ENCODE measurements around the gene CALR3.
A peak's percentile ranks its signal among the peaks of the same experiment; 100 is the strongest.
"Not testable (repeated sequence)": the region's sequence is repeated elsewhere in the genome, so short reads cannot be mapped to it uniquely, and the experiment has no call there.

The CALR3 gene

DNA sequence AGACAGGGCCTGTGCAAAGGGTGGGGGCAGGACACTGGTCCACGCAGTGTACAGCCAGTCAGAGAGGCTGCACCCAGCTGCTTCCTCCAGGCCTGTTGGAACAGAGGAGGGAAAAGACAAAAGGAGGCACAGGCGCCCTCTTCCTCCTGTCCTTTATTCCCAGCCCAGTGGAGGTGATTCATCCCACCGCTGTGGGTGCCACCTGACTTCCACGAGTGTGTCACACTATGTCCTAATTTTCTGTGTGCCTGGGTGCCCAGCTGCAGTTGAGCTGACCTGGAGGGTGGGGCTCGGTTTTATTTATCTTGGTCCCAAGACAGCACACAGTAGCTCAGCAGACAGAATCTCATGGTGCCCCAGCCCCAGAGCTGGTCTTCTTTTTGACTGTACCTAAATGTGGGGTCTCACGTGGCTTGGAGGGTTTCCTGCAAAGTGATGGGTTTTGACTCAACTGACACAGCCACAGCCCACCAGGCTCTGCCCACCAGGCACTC is 33.2 kb downstream of the CALR3 start:
- DNase-seq (ENCODE audit: low spot score in 2 of 2) (no peak), ATAC-seq (ENCODE audit: low read depth) (no peak)
- no peaks in the 10 kb centered on the region for H3K9me3 Mint-ChIP-seq
- peaks cover 8% of the 10 kb centered on the region for H3K36me3 Mint-ChIP-seq
- H3K27me3 Mint-ChIP-seq, result no peaks in the 10 kb centered on the region
- peak overlapping the region; percentile 12 for H3K27ac Mint-ChIP-seq
- H3K4me1 Mint-ChIP-seq, result peaks cover 53% of the 10 kb centered on the region
- H3K4me3 Mint-ChIP-seq, result no peak overlapping the region

DNA sequence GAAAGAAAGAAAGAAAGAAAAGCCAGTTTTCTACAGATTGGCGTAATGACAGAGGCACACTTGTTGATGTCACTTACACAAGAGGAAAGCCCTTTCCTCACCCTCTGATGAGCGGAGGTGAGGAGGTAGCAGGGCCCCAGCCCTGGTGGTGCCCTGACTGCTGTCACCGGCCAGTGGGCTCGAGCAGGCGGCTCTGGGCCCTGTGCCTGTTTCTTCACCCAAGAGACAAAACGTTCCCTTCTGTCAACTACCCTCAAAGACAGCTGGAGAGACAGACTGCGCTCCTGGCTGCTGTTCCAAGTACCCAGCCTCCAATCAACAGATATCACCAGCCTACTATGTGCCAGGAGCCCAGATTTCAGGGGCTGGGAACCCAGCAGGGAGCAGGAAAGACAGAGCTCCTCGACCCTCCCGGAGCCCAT is 34.3 kb downstream of the CALR3 start:
- Mint-ChIP-seq H3K4me1 (peaks cover 56% of the 10 kb centered on the region), H3K36me3 (peaks cover 8% of the 10 kb centered on the region), H3K4me3 (no peak overlapping the region), H3K9me3 (no peaks in the 10 kb centered on the region), H3K27ac (no peak overlapping the region), H3K27me3 (no peaks in the 10 kb centered on the region)
- DNase-seq (ENCODE audit: low spot score in 2 of 2), result no peak
- no peak for ATAC-seq (ENCODE audit: low read depth)

DNA sequence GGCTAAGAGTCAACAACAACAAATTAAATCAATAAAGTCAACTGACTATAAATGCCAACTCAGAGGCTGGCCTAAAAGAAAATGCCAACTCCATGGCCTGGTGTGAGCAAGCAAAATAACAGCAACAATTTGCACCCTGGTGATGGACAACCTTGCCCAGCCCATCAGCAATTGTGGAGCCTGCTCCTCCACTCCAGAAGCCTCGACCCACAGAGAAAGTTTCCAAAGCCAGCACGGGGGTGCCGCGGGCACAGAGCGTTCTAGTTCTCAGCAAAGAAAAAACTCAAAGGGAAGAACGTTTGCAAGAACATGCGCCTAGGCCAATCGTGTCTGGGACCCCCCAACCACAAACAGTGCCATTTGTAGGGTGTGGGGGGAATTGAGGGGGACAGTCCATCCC is 35.5 kb downstream of the CALR3 start:
- Mint-ChIP-seq H3K9me3 (no peaks in the 10 kb centered on the region), H3K27ac (no peak overlapping the region), H3K36me3 (peaks cover 7% of the 10 kb centered on the region), H3K4me3 (no peak overlapping the region), H3K4me1 (peaks cover 58% of the 10 kb centered on the region), H3K27me3 (no peaks in the 10 kb centered on the region)
- DNase-seq (ENCODE audit: low spot score in 2 of 2) (no peak), ATAC-seq (ENCODE audit: low read depth) (no peak)

DNA sequence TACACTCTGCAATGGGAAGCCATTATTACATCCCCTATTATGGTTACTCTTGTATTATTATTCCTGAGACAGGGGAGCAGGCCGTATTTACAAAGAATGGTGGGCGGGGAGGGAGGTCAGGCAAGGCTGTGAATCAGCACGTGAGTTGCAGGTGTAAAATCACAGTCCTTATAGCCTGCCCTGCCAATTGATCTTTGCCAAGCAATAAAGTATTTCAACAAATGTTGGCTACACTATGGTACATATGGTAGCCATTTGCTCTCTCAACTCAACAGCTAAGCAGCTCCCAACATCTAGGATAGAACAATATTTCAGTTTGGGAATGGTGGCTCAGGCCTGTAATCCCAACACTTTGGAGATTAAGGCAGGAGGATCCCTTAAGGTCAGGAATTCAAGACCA is 36.3 kb downstream of the CALR3 start:
- H3K9me3 Mint-ChIP-seq, result no peaks in the 10 kb centered on the region
- no peak for DNase-seq (ENCODE audit: low spot score in 2 of 2)
- peaks cover 7% of the 10 kb centered on the region for H3K36me3 Mint-ChIP-seq
- no peak for ATAC-seq (ENCODE audit: low read depth)
- H3K27ac Mint-ChIP-seq, result peak overlapping the region; percentile 66
- no peak overlapping the region for H3K4me3 Mint-ChIP-seq
- no peaks in the 10 kb centered on the region for H3K27me3 Mint-ChIP-seq
- peaks cover 56% of the 10 kb centered on the region for H3K4me1 Mint-ChIP-seq

GRCh38 chr19:16458391-16459341 is 37.3 kb downstream of the CALR3 start:
- DNase-seq (ENCODE audit: low spot score in 2 of 2) (no peak), ATAC-seq (ENCODE audit: low read depth) (no peak)
- H3K4me1 Mint-ChIP-seq, result peaks cover 59% of the 10 kb centered on the region
- peak overlapping the region; percentile 66 for H3K27ac Mint-ChIP-seq
- no peaks in the 10 kb centered on the region for H3K27me3 Mint-ChIP-seq
- peak overlapping the region; percentile 37 for H3K4me3 Mint-ChIP-seq
- peaks cover 8% of the 10 kb centered on the region for H3K36me3 Mint-ChIP-seq
- no peaks in the 10 kb centered on the region for H3K9me3 Mint-ChIP-seq

DNA sequence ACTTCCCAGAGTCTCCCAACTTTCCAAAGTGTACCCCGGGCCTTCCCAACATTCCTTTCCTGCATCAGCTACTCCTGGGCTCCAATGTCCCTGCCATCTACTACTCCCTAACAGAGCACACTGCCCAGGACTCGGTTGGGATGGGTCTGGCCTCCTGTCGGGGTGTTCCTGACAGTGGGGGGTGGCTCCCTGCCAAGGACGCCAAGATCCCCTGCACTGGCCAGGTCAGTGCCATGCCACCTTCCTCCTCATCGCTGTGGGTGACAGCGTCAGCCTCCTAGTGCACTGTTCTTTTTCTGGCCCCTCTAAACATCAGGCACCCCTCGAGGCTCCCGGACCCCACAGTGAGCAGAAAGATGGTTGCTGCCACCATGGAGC is 38.0 kb downstream of the CALR3 start:
- Mint-ChIP-seq H3K9me3 (no peaks in the 10 kb centered on the region), H3K4me1 (peaks cover 54% of the 10 kb centered on the region), H3K27ac (peak overlapping the region; percentile 42), H3K27me3 (no peaks in the 10 kb centered on the region), H3K4me3 (peak overlapping the region; percentile 42), H3K36me3 (peaks cover 4% of the 10 kb centered on the region)
- DNase-seq (ENCODE audit: low spot score in 2 of 2), result no peak
- no peak for ATAC-seq (ENCODE audit: low read depth)

GRCh38 chr19:16457195-16457953 is 38.6 kb downstream of the CALR3 start:
- H3K36me3 Mint-ChIP-seq, result peaks cover 4% of the 10 kb centered on the region
- no peaks in the 10 kb centered on the region for H3K9me3 Mint-ChIP-seq
- no peaks in the 10 kb centered on the region for H3K27me3 Mint-ChIP-seq
- ATAC-seq (ENCODE audit: low read depth) (peak; percentile 51), DNase-seq (ENCODE audit: low spot score in 2 of 2) (no peak)
- peaks cover 51% of the 10 kb centered on the region for H3K4me1 Mint-ChIP-seq
- H3K4me3 Mint-ChIP-seq, result peak overlapping the region; percentile 71
- H3K27ac Mint-ChIP-seq, result peak overlapping the region; percentile 71

DNA sequence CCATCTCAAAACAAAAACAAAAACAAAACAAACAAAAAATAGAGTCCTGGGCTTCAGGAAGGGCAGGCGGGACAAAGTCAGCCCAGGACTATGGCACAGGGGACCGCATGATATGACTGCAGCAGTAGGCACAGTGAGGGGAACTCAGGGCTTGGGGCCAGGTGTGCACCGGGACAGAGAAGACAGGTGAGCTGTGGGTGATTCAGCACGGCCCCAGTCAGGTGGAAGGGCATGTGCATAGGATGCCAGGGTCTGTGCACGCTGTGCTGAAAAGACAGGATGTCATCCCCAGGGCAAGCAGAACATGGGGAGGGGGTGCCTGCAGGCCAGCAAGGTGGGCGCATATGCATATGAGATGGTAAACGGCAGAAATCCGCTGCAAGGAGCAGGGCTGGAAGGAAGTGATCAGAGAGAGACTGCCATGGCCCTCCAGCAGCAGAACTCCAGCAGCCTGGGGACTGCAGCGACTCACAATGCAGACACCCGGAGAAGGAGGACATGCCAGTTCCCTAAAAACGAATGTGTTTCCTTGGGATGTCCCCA is 39.2 kb downstream of the CALR3 start:
- H3K4me1 Mint-ChIP-seq, result peaks cover 49% of the 10 kb centered on the region
- no peaks in the 10 kb centered on the region for H3K9me3 Mint-ChIP-seq
- peak; percentile 47 for ATAC-seq (ENCODE audit: low read depth)
- peak overlapping the region; percentile 71 for H3K4me3 Mint-ChIP-seq
- H3K36me3 Mint-ChIP-seq, result peaks cover 4% of the 10 kb centered on the region
- no peaks in the 10 kb centered on the region for H3K27me3 Mint-ChIP-seq
- H3K27ac Mint-ChIP-seq, result peak overlapping the region; percentile 71
- no peak for DNase-seq (ENCODE audit: low spot score in 2 of 2)

GRCh38 chr19:16455489-16455888 is 40.5 kb downstream of the CALR3 start:
- Mint-ChIP-seq H3K4me1 (peaks cover 52% of the 10 kb centered on the region), H3K36me3 (peaks cover 4% of the 10 kb centered on the region), H3K27ac (peak overlapping the region; percentile 5), H3K4me3 (no peak overlapping the region), H3K9me3 (no peaks in the 10 kb centered on the region), H3K27me3 (no peaks in the 10 kb centered on the region)
- ATAC-seq (ENCODE audit: low read depth) (no peak), DNase-seq (ENCODE audit: low spot score in 2 of 2) (no peak)

DNA sequence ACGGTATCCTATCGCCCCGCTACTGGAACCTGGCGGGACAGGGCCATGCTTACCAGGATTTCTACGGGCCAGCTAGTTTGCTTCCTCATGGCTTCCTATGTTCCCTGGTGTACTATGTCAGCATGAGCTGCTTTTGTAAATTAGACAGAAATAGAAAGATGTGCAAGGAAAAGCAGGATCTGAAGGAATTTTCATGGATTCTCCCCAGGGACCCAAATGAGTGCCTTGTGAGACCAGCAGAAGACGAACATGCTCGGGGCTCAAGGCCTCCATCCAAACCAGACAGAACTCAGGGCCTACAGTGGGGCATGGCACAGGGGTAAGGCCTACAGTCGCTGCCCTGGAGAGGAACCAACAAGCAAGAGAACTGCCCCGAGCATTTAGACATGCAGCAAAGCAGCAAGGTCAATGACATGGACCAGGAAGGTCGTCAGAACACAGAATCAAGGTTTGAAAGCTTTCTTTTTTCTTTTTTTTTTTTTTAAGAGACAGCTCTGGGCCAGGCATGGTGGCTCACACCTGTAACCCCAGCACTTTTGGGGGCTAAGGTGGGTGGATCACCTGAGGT is 41.5 kb downstream of the CALR3 start:
- H3K9me3 Mint-ChIP-seq, result peaks cover 4% of the 10 kb centered on the region
- no peak overlapping the region for H3K4me3 Mint-ChIP-seq
- H3K36me3 Mint-ChIP-seq, result peaks cover 4% of the 10 kb centered on the region
- ATAC-seq (ENCODE audit: low read depth) (no peak), DNase-seq (ENCODE audit: low spot score in 2 of 2) (no peak)
- H3K4me1 Mint-ChIP-seq, result peaks cover 54% of the 10 kb centered on the region
- H3K27me3 Mint-ChIP-seq, result no peaks in the 10 kb centered on the region
- peak overlapping the region; percentile 79 for H3K27ac Mint-ChIP-seq

GRCh38 chr19:16452325-16452724 is 43.6 kb downstream of the CALR3 start:
- Mint-ChIP-seq H3K36me3 (peaks cover 10% of the 10 kb centered on the region), H3K9me3 (peaks cover 4% of the 10 kb centered on the region), H3K27ac (no peak overlapping the region), H3K4me3 (no peak overlapping the region), H3K27me3 (no peaks in the 10 kb centered on the region), H3K4me1 (peaks cover 53% of the 10 kb centered on the region)
- ATAC-seq (ENCODE audit: low read depth) (no peak), DNase-seq (ENCODE audit: low spot score in 2 of 2) (no peak)

- peak overlapping the region; percentile 86 for H3K27ac Mint-ChIP-seq
- peak overlapping the region; percentile 59 for H3K4me3 Mint-ChIP-seq
- peaks cover 8% of the 10 kb centered on the region for H3K36me3 Mint-ChIP-seq
- ATAC-seq (ENCODE audit: low read depth) (peak; percentile 38), DNase-seq (ENCODE audit: low spot score in 2 of 2) (peak in 1 of 2 donors; percentile 28)
- peaks cover 5% of the 10 kb centered on the region for H3K9me3 Mint-ChIP-seq
- H3K4me1 Mint-ChIP-seq, result peaks cover 59% of the 10 kb centered on the region
- H3K27me3 Mint-ChIP-seq, result no peaks in the 10 kb centered on the region
These were observed 46.5 kb downstream of the CALR3 start for GRCh38 chr19:16449330-16449961.

- DNase-seq (ENCODE audit: low spot score in 2 of 2); H3K9me3 Mint-ChIP-seq; H3K27me3 Mint-ChIP-seq; ATAC-seq (ENCODE audit: low read depth): not testable (repeated sequence)
- peaks cover 10% of the 10 kb centered on the region for H3K36me3 Mint-ChIP-seq
- H3K4me1 Mint-ChIP-seq, result peaks cover 58% of the 10 kb centered on the region
- H3K27ac Mint-ChIP-seq, result peak overlapping the region; percentile 86
- H3K4me3 Mint-ChIP-seq, result peak overlapping the region; percentile 59
These were observed 47.1 kb downstream of the CALR3 start for GRCh38 chr19:16448872-16449271.

Measured in memory B cell (primary cell).